T1000 (cell line): Measurements from ENCODE around the gene MAPK8IP3.
"Not testable (repeated sequence)": the region's sequence is repeated elsewhere in the genome, so short reads cannot be mapped to it uniquely, and the experiment has no call there.

ENCODE experiments used
- DNase-seq: peaks from one replicate; lab custom pipeline; 2025; ENCODE audit warnings: mixed read lengths; lab: John Stamatoyannopoulos, UW

Gene MAPK8IP3

DNA sequence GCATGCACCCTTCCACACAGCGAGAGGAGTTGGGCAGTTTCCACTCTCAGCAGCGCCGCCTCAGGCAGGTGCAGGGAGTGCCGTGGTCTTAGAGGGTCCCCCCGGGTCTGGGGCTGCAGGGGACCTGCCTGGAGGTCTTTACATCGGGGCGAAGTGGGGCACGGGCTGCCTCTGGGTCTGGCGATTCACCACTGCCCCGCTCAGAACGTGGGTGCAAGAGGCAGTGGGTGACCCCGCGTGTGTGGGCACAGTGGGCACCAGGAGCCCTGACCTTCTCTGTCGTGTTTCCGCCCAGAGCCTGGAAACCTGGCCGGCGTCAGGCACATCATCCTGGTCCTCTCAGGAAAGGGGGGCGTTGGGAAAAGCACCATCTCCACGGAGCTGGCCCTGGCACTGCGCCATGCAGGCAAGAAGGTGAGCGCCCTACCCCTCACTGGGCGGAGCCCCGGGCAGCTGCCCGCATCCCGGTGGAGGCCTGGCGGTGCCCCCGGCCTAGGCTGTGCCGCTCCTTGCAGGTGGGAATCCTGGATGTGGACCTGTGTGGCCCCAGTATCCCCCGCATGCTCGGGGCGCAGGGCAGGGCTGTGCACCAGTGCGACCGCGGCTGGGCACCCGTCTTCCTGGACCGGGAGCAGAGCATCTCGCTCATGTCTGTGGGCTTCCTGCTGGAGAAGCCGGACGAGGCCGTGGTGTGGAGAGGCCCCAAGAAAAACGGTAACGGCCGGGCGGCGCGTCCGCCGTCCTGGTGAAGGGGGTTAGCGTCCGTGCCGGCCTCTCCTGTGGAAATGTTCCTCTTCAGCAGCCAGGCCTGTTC is 80.5 kb downstream of the MAPK8IP3 start:
- no peak for DNase-seq

DNA sequence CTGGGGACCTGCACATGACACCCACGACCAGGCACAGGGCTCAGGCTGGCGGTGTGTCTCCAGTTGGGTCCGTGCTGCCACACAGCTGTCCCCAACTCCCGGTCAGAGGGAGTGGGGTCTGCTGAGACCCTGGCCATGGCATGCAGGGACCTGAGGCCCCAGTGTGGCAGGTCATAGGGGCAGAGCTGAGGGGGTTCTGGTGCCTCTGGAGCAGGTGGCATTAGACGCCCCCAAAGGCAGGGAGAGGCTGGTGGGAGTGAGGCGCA is 81.0 kb downstream of the MAPK8IP3 start:
- DNase-seq, result no peak

DNA sequence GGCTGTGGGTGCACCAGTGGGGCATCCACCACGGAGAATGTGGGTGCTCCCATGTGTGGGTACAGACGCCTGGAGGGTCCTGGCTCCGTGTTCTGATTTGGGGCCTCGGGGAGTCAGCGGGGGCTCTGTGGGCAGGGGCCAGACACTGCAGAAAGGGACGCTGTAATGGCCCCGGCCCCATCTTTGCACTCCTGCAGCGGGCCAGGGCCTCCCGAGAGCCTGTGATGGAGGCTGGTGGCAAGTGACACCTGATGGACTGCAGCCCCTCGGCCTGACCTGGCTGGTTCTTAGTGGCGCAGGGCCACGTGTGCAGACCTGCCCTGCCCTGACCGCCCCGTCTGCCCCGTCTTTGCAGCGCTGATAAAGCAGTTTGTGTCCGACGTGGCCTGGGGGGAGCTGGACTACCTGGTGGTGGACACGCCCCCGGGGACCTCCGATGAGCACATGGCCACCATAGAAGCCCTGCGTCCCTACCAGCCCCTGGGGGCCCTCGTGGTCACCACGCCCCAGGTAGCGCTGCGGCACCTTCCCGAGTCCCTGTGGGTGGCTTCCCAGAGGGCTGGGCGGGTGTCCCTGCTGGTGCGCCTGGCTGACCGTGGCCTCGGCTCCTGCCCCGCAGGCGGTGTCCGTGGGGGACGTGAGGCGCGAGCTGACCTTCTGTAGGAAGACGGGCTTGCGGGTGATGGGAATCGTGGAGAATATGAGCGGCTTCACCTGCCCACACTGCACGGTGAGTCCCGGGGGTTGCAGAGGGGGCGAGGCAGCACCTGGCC is 81.5 kb downstream of the MAPK8IP3 start:
- DNase-seq, result no peak

DNA sequence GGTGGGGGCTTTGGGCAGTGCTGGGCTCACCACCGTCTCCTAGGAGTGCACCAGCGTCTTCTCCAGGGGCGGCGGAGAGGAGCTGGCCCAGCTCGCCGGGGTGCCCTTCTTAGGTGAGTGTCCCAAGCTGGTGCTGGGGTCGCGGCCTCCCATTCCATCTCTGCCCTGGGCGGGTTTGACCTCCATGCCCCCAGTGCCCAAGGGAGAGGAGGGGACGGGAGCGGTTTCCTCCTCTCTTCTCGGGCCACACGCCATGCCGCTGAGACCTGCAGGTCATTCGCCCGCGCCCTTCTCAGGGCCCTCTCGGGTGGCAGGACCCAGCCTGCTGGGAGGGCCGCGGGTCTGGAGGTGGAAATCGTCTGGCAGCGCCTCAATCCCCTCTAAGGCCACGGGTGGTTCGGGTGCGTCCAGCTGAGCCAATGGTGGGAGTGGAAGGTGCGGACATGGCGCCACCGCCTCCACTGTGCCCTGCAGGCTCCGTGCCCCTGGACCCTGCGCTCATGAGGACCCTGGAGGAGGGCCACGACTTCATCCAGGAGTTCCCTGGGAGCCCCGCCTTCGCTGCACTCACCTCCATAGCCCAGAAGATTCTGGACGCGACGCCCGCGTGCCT is 82.2 kb downstream of the MAPK8IP3 start:
- no peak for DNase-seq

DNA sequence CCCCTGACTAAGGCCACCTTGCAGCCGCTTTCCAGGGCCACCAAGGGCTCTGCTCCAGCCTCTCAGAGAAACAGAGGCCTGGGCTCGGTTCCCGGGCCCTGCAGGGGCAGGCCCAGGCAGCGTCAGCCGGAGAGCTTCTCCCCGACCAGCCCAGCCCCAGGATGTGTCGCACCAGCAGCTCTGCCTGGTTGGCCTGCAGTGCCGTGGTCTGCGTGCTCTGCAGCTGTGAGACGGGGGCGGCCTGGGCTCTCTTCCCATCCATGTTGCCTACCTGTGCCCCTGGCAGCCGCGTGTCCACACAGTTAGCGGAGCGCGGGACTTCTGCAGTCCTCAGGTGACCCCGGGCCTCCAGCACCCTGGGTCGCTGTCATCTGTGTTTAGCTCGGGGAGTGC is 82.7 kb downstream of the MAPK8IP3 start:
- DNase-seq, result no peak

DNA sequence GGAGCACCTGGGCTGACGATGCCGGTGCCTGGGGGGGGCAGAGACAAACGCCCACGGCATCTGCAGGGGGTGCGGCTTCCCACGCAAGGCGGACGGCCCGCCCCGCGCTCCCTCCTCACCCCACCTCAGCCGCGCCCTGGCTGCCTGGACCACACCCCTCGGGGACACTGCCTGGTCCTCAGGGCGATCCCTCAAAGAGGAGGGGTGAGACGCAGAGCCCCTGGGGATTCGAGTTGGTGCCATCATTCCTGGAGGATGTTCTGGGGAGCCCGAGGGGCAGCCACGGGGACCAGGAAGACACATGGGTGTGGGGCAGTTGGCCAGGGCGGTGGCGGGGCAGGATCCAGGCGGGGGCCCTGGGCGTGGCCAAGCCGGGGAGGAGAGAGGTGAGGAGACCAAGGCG is 83.6 kb downstream of the MAPK8IP3 start:
- no peak for DNase-seq

DNA sequence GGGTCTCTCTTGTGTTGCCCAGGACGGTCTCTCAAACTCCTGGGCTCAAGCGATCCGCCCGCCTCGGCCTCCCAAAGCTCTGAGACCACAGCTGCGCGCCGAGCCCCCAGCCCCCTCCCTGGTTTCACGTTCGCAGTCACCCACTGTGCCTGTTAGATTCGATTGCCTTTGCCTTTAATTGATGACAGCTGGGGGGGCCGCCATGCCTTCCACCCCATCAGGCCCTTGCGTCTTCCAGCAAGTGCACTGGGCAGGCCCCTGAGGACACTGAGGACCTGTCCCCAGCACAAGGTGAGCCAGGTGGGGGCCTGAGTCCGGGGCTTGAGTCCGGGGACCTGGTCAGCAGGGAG is 84.2 kb downstream of the MAPK8IP3 start:
- DNase-seq, result no peak

DNA sequence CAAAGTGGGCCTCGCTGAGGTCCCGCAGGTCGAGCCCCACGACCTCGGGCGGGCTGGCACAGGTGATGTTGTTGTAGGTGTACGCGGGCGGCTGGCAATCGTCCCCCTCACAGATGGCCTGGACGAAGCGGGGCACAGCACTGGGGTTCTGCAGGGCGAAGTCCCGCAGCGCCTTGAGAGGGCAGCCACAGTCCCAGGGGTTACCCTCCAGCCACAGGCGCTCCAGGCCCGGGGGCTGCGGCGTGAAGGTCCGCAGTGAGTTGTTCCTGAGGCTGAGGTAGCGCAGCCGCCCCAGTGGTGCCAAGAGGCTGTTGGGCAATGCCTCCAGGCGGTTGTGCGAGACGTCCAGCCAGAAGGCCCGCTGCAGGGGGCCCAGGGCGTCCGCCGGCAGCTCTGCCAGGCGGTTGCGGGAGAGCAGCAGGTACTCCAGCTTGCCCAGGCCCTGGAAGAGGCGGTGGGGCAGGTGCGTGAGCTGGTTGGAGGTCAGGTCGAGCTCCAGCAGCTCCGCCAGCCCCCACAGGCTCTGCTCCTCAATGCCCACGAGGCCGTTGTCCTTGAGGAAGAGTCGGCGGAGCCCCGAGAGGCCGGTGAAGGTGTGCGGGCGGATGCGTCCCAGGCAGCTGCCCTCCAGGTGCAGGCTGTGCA is 84.7 kb downstream of the MAPK8IP3 start:
- DNase-seq, result no peak

DNA sequence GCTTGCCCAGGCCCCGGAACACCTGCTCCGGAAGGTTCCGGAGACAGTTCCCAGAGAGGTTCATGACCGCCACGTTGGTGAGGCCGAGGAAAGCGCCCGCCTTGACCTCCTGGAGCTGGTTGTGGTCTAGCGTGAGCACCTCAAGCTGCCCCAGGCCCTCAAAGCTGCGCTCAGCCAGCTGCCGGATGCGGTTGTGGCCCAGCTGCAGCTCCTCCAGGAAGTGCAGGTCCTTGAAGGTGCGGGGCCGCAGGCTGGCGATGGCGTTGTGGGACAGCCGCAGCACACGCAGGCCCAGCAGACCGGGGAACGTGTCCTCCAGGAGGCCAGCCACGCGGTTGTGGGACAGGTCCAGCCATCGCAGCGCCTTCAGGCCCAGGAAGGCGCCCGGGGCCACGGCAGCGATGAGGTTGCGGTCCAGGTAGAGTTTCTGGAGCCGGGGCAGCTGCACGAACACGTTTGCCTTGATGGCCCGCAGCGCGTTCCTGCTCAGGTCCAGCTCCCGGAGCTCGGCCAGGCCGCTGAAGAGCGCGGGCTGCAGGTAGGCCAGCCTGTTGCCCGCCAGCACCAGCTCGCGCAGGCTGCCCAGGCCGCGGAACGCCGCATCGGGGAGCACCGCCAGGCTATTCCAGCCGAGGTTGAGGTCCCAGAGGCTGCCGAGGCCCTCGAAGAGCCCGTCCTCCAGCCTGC is 85.4 kb downstream of the MAPK8IP3 start:
- no peak for DNase-seq

DNA sequence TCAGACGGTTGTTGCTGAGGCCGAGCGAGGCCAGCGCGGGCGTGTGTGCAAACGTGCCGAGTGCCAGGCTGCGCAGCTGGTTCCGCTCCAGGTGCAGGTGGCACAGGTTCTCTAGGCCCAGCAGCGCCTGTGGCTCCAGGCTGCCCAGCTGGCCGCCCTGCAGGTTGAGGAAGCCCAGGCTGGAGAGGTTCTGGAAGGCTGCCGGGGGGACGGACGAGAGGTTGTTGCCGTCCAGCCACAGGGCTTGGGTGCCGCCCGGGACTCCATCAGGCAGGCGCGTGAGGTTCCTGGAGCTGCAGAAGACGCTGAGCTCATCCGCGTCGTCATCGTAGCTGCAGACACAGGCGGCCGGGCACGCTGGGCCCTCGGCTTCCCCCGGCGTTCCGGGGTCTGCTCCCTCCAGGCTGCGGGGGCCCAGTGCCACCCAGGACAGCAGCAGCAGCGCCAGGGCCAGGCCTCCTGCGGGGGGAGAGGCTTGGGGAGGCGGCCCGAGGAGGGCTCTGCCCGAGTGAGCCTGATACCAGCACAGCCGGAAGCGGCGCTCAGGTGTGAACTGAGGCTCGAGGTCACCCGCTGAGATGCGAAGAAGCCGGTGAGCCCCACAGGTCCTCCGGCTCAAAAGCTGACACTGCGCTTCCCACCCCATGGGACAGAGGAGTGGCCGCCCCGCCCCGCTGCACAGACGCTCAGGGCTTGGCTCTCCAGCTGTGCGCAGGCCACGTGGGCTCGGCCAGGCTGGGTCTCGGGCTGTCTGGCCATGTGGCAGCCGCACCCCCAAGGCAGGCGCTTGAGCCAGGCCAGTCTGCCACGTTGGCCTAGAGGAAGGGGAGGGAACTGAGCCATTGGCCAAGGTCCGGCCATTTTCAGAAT is 86.2 kb downstream of the MAPK8IP3 start:
- no peak for DNase-seq

GRCh38 chr16:1792836-1793577 is 87.0 kb downstream of the MAPK8IP3 start:
- no peak for DNase-seq

DNA sequence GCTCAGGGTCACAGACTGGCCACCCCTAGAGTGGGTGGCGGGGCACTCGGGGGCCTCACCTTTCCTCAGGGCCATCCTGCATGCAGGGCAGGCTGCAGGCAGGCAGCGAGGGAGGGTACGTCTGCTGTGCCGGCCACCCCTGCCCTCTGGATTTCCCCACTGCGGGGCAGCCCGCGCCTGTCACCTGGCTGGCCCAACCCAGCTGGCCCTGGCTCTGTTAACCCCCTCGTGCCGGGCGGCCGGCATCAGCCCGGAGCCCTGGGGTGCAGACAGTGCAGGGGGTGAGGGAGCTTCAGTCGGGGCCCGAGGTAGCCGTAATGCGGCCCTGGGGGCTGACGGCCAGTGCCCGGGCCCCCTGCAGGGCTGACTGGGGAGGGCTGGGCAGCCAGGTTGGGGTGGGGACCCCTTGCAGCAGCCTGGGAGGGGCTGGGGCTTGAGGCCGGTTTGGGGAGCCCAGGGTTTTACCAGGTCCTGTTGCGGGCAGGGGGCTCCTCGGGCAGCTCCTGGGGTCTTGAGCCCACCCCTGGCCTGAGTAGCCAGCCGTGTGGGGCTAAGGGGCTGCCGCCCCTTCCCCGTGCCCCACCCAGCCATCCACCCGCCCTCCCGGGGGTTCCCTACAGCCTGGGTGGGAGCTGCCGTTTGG is 87.7 kb downstream of the MAPK8IP3 start, which contains the start of gene IGFALS:
IGFALS (minus strand) TSS at position 128 of the 643 bp plus-strand sequence; CDS start at position 75, 53 bp downstream.
- DNase-seq, result no peak

GRCh38 chr16:1794221-1794871 is 88.4 kb downstream of the MAPK8IP3 start:
- no peak for DNase-seq

GRCh38 chr16:1794908-1795666 is 89.1 kb downstream of the MAPK8IP3 start:
- no peak for DNase-seq

DNA sequence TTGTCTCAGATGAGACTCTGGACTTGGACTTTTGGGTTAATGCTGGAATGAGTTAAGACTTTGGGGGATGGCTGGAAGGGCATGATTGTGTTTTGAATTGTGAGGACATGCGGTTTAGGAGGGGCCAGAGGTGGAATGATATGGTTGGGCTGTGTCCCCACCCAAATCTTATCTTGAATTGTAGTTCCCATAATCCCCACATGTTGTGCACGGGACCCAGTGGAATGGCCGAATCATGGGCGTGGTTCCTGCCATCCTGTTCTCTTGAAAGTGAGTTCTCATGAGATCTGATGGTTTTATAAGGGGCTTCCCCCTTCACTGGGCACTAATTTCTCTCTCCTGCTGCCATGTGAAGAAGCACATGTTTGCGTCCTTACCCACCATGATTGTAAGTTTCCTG is 93.3 kb downstream of the MAPK8IP3 start:
- not testable (repeated sequence) for DNase-seq

DNA sequence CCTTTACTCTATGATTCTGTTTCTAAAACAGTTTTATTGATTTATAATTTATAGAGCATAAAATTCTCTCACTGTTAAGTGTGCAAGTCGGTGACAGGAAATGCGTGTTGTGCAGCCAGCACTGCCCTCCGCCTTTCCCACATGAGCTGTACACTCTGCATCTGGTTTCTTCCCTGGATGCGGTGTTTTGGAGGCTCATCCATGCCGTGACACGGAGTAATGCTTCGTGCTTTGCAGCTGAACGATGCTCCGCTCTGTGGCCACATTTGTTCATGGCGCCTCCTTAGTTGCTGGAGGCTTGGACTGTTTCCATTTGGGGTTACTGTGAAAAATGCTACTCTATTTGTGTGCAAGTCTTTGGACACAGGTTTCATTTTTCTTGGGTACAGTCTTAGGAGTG is 94.7 kb downstream of the MAPK8IP3 start:
- DNase-seq, result no peak

DNA sequence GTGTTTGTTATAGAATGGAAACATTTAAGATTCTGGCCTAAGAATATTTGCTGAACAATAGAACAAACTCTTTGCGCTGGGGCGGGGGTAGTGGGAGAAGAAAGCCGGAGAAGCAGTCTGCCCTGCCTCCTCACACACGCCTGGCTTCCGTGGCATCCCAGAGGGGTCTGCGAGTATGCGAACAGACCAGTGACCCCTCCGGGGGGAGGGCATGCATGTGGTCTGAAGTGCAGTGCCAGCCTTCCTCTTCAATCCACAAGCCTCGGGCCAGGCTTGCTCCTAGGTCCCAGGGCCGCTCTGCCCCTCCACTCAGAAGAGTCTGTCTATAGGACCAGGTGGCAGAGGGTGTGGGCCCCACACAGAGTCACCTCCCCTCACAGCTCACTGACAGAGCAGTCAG is 101.6 kb downstream of the MAPK8IP3 start:
- no peak for DNase-seq

- DNase-seq, result no peak
Observed at GRCh38 chr16:1808691-1809090, 102.7 kb downstream of the MAPK8IP3 start.
